ENCODE results near the gene RABGAP1L.
"Not testable (repeated sequence)": the region's sequence is repeated elsewhere in the genome, so short reads cannot be mapped to it uniquely, and the experiment has no call there.

RABGAP1L gene

DNA sequence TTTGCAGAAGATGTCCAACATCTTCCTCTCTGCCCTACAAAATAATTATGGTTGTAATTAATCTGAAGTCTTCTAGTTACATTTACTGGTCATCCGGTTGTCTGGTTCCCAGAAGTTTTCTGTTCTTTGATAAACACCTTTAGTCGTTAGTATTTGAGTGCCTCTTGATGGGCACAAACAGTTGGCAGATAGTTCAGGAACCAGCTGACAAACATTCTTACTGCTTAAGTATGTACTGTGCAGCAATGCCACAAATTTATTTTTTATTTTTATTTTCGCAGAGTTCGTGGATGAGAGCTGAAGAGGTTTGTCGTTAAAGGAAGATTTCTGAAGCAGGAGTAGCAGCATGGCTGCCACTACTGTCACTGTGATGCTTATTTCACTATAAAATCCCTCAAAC, 84.7 kb downstream of the RABGAP1L start:
- ATAC-seq: no peak

DNA sequence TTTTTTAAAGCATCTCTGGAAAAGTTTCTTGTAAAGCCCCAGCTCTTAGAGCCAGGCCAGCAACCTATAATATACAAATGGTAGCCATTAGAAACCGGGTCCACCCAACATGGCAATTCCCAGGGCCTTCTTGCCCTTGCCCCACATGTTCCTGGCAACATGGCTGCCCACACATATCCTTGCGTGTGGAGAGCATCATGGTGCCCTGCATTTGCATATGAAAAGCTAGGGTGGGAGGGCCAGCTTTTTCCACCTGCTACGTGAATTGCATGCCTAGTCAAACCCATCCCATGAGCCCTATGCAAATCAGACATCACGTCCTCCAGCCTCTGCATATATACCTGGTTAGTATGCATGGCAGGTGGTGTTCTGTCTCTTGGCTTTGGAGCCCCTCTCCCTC, 88.2 kb downstream of the RABGAP1L start:
- ATAC-seq: no peak

DNA sequence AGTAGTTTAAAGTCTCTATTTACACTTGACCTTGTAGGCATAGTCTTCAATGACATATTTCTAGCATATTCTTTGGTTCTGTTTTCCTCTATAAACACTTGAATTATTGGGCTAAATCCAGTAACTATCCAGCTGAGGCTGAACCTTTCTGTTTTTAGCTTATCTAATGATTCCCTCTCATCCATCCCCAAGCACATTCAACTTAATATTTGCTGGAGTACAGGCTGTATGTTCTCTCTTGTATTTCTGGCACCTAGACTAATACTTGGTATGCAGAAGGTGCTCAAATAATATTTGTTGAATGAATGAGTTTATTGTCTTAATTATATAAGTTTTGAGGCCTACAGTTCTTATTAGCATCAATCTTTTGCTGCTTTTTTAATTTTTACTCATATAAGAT, 88.7 kb downstream of the RABGAP1L start:
- ATAC-seq: no peak

DNA sequence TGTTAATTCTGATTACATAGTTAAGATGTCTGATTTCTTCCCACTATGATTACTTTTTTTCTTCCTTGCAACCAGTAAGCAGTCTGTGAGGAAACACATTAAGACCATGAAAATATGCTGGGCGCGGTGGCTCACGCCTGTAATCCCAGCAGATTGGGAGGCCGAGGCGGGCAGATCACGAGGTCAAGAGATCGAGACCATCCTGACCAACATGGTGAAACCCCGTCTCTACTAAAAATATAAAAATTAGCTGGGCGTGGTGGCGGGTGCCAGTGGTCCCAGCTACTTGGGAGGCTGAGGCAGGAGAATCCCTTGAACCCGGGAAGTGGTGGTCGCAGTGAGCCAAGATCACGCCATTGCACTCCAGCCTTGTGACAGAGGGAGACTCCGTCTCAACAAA, 97.1 kb downstream of the RABGAP1L start:
- not testable (repeated sequence) for ATAC-seq

DNA sequence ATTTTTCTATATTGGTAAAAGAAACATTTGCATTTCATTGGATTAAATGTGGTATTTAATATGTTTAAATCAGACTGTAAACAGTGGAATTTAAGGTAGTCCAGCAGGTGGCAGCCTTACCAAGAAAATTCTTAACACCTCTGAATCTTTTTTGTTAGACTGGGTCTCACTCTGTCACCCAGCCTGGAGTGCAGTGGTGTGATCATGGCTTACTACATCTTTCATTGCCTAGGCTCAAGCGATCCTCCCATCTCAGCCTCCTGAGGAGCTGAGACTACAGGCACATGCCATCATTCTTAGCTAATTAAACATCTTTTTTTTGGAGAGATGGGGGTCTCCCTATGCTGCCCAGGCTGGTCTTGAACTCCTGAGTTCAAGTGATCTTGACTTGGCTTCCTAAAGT, 98.8 kb downstream of the RABGAP1L start:
- peak; percentile 55 to 67 for ATAC-seq

DNA sequence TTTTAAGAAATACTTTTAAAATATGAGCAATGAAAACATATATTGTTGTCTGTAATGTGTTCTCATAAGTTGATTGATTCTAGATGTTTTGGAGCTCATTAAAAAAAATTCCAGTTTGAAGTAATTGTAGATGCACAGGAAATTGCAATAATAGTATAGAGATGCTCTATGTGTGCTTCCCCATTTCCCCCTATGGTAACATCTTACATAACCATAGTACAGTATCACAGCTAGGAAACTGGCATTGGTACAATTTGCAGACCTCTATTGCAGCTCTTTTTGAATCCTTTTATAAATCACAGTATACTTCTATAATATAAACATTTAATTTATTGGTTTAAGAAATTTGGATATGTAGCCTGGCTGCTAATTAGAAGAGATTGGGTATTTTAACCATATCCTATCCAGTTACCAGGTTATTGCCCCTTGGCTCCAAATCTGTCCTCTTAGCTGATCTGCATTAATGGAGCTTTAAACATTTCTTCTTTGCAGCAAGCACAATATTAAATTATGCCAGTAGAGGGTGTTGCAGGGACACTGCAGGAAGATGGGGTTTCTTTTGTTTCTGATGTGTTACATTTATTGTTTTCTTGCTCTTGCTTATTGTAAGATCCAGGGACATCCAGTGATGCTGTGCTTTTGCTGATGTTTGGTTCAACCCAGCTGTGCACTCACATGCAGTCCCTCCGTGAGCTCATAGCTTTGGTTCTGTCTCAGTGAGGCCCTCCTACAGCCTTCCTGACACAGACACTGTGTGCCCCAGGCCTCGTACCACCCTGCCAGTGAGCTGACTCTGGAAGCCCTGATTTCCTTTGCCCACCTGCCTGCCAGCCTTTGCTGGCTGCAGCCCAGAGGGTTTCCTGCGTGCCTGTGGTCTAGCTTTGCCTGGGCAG, 103.3 kb downstream of the RABGAP1L start:
- no peak for ATAC-seq

DNA sequence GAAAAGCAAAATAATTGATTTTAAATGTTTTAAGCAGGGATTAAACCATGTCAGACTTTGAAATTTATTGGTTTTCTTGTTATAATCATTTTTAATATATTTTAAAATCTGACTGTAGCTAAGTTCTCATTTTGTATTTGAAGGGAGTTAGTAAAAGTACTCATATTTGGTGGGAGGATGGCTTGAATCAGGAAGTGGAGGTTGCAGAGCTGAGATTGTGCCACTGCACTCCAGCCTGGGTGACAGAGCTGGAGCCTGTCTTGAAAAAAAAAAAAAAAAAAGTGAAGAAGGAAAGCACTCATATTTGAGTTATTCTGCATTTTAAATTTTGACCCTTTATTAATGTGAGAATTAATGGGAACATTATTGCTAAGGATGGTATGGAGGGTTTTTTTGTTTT, 106.0 kb downstream of the RABGAP1L start:
- ATAC-seq: no peak

DNA sequence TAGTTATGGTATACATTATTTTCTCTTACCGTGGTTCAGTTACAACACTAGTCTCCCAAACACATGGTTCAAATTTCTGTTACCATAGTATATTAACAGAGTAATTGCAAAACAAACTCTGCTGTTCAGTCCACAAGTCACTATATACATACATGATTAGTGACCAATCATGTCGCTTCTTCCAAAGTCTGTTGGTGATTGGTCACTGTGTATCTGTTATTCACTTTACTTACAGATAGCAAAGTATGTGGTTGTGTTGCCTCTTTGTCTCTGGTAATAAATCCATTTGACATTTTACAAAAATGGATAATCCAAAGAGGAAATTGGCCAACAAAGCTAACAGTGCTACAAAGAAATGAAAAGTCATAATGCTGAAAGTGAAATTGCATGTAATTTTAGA, 107.2 kb downstream of the RABGAP1L start:
- no peak for ATAC-seq

DNA sequence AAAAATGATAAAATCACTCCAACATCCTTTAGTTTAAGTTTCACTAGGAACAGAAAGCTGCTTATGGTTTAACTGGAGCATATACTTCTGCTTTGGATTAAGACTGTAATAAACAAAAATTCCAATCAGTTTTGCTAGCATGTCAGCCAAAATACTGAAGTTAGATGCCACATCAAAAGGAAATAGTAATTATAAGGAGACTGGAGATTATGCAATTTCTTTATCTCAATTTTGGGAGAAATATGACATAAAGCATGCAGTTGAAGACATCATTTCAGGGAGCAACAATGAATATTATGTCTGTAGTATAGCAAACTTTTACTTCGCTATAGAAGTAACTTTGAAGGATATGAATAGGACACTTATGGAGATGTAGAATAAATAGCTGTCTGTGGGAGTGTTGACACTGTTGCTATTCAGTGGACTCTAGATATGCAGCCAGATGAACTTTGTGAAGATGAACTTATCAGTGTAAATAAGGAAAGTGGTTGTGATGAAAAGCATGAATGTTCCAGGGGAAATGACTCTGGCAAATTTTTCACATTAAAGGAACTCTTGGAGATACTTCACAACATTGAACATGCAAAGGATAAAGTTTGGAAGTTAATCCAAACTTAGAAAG, 107.8 kb downstream of the RABGAP1L start:
- no peak for ATAC-seq

DNA sequence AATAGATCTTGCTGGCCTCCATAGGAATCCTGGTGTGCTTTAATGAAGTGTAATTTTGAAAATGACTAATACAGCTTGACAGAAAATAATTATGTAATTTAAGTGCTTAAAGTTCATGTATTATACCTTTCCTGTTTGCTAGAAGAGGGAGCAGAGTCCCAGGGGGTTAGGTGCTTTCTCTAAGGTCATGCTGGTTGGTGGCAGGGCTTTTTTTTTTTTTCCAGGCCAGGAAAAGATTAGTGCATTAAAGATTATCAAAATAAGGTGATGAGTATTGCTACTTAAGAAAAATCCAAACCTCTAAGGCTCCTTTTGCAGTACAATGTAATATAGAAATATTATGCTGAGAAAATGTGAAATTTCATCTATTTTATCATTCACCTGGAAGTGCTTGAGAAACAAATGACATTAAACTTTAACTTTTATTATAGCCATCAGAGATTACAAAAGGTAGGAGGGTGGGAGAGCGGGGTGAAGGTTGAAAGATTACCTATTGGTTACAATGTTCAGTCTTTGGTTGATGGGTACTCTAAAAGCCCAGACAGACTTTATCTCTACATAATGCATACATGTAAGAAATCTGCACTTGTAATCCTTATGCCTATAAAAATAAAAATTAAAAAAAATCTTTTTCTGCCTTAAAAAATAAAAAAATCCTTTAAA, 110.8 kb downstream of the RABGAP1L start:
- ATAC-seq: no peak

DNA sequence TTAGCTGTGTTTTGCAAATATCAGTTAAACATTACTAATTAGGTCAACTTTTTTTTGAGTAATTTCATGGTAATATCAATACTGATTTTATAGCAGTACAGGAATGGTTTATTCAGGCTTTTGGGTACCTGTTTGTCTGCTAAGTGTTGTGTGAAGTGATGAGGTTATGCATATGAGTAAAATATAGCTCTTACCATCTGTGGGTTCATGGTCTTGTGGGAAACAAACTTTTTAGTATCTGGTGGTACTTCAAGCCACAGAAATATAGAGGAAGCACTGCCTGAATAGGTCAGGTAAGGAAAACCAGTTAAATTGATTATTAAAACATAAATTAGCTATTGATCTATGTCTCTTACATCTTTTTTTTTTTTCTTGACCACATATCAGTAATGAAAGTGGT, 113.9 kb downstream of the RABGAP1L start:
- ATAC-seq: no peak

DNA sequence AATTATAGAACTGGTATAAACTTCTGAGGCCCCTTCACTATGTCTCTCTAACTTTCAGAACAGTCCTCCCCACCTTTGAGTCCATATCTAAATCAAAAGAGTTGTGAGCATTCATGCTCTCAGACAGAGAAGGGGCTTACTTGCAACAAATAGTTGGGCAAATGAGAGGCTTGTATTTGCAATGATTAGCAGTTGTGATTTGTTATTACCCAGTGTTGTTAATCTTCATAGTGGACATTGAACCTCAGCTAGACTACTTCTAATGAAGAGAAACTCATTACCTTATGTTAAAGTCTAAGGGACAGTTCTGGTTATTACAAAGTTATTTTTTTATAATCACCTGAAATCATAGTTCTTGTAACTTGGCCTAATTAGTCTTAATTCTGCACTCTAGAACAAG, 114.5 kb downstream of the RABGAP1L start:
- no peak for ATAC-seq

DNA sequence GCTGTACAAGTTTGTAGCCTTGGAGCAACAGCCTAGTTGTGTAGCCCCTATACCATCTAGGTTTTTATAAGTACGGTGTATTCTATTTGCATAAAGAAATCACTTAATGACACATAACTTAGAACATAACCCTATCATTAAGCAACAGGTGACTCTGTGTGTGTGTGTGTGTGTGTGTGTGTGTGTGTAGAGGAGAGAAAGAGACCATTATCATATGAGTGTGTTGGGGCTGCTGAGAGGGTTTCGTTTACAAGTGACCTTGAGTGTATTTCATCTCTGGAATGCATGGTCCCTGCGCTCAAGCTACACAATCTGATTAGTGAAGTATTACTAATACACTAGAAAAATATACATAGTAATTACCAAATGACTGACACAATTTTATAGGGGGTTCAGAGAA, 115.1 kb downstream of the RABGAP1L start:
- no peak for ATAC-seq

DNA sequence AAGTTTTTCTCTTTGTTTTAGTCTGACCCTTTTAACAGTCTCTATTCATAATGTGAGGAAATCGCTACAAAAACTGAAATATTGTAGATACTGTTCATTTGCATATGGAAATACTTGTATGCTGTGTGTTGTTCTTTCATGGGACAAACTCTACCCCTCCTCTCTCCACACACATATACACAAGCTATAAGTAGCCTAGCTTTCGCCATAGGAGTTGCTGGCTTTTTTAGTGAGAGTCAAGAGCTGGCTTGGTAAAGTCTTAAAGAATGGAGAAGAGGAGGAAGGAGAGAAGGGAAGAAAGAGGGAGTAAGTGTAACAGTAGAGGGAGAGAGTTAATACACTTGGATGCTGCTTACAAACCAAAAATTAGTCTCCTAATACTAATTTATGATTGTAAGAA, 115.6 kb downstream of the RABGAP1L start:
- ATAC-seq: no peak

DNA sequence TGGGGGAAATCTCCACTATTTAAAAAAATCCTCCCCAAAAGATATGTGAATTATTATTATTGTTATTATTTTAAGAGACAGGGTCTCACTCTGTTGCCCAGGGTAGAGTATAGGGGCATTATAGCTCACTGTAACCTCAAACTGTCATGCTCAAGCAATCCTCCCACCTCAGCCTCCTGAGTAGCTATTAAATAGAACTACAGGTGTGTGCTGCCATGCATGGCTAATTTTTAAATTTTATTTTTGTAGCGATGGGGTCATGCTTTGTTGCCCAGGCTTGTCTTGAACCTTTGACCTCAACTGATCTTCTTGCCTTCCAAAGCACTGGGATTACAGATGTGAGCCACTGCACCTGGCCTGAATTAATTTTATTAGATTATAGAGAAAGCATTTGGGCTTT, 116.8 kb downstream of the RABGAP1L start:
- no peak for ATAC-seq

DNA sequence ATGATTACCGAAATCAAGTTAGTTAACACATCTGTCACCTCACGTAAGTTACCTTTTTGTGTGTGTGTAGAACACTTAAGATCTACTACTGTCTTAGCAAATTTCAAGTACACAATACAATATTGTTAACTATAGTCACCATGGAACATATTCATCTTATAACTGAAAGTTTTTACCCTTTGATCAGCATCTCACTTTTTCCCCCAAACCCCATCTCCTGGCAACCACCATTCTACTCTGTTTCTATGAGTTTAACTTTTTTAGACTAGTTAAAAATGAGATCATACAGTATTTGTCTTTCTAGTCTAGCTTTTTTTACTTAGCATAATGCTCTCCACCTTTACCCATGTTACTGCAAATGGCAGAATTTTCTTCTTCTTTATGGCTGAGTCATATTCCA, 124.7 kb downstream of the RABGAP1L start:
- peak; percentile 20 to 38 for ATAC-seq

DNA sequence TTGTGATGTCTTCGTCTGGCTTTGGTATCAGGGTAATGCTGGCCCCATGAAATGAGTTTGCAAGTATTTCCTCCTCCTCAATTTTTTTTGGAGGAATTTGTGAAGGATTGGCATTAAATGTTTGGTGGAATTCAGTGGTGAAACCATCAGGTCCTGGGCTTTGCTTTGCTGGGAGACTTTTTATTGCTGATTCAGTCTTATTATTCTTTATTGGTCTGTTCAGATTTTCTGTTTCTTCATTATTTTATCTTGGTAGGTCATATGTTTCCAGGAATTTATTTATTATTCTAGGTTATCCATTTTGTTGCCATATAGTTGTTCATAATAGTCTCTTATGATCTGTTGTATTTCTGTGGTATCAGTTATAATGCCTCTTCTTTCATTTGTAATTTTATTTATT, 126.7 kb downstream of the RABGAP1L start:
- no peak for ATAC-seq

DNA sequence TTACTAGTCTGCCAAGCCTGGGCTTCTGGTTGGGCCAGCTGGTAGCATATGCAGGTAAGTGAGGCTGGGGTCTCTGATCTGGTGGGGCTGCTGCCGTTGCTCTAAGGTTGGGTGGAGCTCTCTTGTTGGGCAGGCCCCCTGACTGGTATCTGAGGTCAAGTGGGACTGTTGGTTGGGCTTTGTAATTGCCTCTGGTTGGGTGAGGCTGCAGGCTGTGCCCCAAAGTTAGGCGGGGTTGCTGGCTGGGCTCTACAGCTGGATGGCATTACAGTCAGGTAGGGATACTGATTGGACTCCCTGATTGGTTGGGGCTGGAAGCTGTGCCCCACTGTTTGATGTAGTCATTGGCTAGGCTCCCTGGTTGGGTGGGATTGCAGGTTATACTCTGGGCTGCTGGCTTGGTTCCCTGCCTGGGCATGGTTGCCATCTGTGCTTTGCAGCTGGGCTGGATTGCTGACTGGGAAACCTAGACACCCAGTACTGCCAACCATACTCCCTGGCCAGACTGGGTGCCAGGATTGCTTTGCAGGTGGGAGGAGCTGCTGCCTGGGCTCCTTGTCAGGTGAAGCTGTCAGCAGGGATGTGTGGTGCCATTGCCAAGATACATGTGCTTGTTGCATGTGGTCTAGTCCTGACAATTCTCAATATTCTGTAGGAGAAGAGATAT, 130.5 kb downstream of the RABGAP1L start:
- no peak for ATAC-seq

DNA sequence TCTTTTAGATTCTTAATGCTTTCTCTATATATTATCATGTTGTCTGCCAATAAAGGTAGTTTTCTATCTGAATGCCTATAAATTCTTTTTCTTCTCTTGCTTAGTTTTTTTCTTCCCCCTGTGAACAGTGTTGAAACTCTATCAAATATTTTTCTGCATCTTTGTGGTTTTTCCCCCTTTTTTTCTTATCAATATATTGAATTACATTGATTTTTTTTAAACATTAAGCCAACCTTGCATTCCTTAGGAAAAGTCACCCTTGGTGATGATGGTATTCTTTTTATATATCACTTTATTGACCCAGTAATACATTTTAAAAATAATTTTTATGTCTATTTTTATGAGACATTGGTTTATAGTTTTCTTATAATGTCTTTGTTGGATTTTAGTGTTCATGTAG, 131.7 kb downstream of the RABGAP1L start:
- ATAC-seq: no peak

DNA sequence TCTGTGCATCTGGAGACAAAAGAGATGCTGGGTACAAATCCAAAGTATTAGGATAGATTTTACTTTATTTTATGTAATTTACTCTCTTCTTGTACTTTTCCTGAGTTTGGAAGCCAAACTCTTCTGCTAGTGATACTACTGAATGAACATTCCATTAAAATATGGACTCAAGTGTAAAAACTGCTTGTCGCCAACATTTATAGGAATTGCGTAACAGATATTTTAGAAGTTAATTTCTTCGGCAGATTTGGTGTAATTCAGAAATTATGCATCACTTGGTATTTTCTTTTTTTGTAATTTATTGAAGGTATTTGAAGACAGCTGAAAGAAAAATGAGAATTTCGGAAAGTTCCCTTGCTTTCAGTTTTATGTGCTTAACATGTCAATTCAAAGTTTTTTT, 137.0 kb downstream of the RABGAP1L start:
- no peak for ATAC-seq

DNA sequence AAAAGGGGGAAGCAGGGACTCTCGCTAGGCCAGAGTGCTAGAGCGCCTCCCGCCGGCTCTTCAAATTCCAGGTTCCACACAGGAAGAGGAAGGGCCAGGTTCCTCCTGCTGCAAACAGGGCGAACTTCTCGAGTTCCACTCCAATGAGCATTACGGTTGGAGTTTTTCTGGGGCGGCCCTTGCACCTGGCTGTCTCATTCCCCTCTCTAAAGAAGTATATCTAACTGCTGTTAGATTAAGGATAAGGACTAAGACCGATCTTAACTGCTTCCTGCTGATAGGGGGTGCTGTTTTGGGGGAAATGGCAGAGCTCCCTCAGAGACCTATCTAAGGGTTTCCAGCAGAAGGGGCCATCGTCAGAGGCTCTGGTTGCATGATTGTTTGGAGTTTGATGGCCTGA, 138.0 kb downstream of the RABGAP1L start:
- no peak for ATAC-seq

DNA sequence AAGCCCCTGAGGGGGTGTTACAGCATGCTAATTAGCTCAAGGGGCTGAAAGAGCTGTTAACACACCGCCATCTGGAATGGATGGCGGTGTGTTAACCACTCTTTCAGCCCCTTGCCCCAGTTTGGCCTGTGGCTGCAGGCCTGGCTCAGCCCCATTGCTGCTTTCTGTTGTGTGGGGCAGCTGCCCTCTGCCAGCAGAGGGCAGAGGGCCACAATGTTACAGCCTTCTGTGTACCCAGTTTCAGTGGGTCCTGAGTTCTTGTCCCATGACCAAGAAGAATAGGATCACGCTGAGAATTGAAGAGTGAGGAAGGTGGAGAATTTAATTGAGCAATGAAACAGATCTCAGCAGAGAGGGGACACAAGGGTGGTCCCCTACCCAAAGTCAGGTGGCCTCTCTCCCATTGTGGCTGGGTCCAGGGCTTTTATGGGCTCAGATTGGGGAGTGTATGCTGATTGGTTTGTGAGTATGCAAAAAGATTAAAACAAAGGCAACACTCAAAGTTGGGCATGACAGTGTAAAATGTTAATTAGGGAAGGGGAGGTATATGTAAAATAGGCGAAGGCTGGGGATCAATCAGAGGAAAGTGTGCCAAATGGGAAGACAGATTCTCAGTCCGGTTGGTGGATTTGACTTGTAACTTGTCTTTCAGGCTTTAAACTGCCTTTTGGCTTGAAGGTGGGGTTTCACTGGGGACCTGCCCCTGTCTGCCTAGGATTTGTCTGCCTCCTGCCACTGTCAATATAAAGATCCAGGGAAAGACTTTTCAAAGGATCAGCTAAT, 142.2 kb downstream of the RABGAP1L start:
- no peak for ATAC-seq

DNA sequence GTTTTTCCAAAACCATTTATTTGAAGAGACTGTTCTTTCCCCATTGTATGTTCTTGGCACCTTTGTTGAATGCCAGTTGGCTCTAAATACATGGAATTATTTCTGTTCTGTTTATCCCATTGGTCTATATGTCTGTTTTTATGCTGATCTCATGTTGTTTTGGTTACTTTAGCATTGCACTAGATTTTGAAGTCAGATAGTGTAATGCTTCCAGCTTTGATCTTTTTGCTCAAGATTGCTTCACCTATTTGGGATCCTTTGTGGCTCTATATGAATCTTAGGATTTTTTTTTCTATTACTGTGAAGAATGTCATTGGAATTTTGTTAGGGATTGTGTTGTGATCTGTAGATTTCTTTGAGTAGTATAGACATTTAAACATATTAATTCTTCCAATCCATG, 149.3 kb downstream of the RABGAP1L start:
- ATAC-seq: no peak
